WTC11 (cell line): Measurements from ENCODE around the gene PHC2. TPM values are rescaled to one million over a fixed set of nuclear protein-coding genes. Genes with fewer than 3 reads are reported as not detected.

Source experiments
- ATAC-seq: fragments of 200-7000 bp; cut with Tn5 transposase; 2 replicates; pipeline ENCODE4 v1.10.0; 2021; ENCODE audit warnings: mild to moderate bottlenecking, moderate library complexity
- Bru-seq: library from RNA; stranded (reverse); fragments of 400-500 nt; gene quantifications from one replicate; lab custom pipeline; 2021; lab: Mats Ljungman, UMichigan
- CTCF ChIA-PET: fragments of 300-600 bp; sonication (Branson Sonifier 250); formaldehyde crosslinking; loops from one replicate; lab custom pipeline; 2021; ENCODE audit warnings: antibody characterized with exemption; lab: Charles Lee
- POLR2A ChIA-PET: fragments of 350-600 bp; sonication (Branson Sonifier 250); formaldehyde crosslinking; loops from one replicate; lab custom pipeline; 2021; ENCODE audit warnings: antibody characterized with exemption; lab: Charles Lee
- DNase-seq: peaks from one replicate; pipeline ENCODE4 v3.0.0; 2021; ENCODE audit warnings: low spot score
- H3K27ac Mint-ChIP-seq: 2 replicates; pipeline ENCODE4 v1.8.0; 2021; ENCODE audit warnings: mixed read lengths
- H3K27me3 Mint-ChIP-seq: 2 replicates; pipeline ENCODE4 v1.8.0; 2021; ENCODE audit warnings: low read depth, mild to moderate bottlenecking, moderate library complexity, mixed read lengths
- H3K36me3 Mint-ChIP-seq: 2 replicates; pipeline ENCODE4 v1.8.0; 2021; ENCODE audit warnings: mixed read lengths
- H3K4me1 Mint-ChIP-seq: 2 replicates; pipeline ENCODE4 v1.8.0; 2022; ENCODE audit warnings: mixed read lengths
- H3K4me3 Mint-ChIP-seq: 2 replicates; pipeline ENCODE4 v1.8.0; 2021; ENCODE audit warnings: mild to moderate bottlenecking, moderate library complexity, mixed read lengths
- H3K9me3 Mint-ChIP-seq: 2 replicates; pipeline ENCODE4 v1.8.0; 2021; ENCODE audit warnings: mixed read lengths
- ATF3 ChIP-seq: sonication (generic); formaldehyde crosslinking; conservative IDR thresholded peaks from 2 replicates; pipeline ENCODE4 v1.8.1; 2022; ENCODE audit warnings: mild to moderate bottlenecking, missing genetic modification reagents
- CREM ChIP-seq: sonication (generic); formaldehyde crosslinking; IDR thresholded peaks from 2 replicates; pipeline ENCODE4 v1.8.1; 2022; ENCODE audit warnings: mild to moderate bottlenecking, missing genetic modification reagents, moderate library complexity
- ETV6 ChIP-seq: sonication (generic); formaldehyde crosslinking; IDR thresholded peaks from 2 replicates; pipeline ENCODE4 v1.8.1; 2022; ENCODE audit warnings: mild to moderate bottlenecking, missing genetic modification reagents
- GTF2I ChIP-seq: fragments of 250-450 bp; sonication (Bioruptor Pico); conservative IDR thresholded peaks from 2 replicates; pipeline ENCODE4 v1.4.0; 2021; ENCODE audit warnings: mild to moderate bottlenecking
- HMGA2 ChIP-seq: fragments of 250-450 bp; sonication (Bioruptor Pico); IDR thresholded peaks from 2 replicates; pipeline ENCODE4 v1.4.0; 2021; ENCODE audit warnings: mild to moderate bottlenecking, moderate library complexity
- HMGXB4 ChIP-seq: sonication (generic); formaldehyde crosslinking; IDR thresholded peaks from 2 replicates; pipeline ENCODE4 v1.8.1; 2023; ENCODE audit warnings: mild to moderate bottlenecking, moderate library complexity, missing genetic modification reagents
- IRF2 ChIP-seq: sonication (generic); formaldehyde crosslinking; IDR thresholded peaks from 2 replicates; pipeline ENCODE4 v1.8.0; 2022; ENCODE audit warnings: low read depth, missing genetic modification reagents, borderline replicate concordance
- JAZF1 ChIP-seq: fragments of 250-450 bp; sonication (Bioruptor Pico); IDR thresholded peaks from 2 replicates; pipeline ENCODE4 v1.9.0; 2021; ENCODE audit warnings: moderate library complexity, mild to moderate bottlenecking, inconsistent platforms
- MAX ChIP-seq: sonication (generic); formaldehyde crosslinking; IDR thresholded peaks from 2 replicates; pipeline ENCODE4 v1.8.0; 2022; ENCODE audit warnings: mild to moderate bottlenecking, missing genetic modification reagents
- MXD4 ChIP-seq: fragments of 250-450 bp; sonication (Bioruptor Pico); IDR thresholded peaks from 2 replicates; pipeline ENCODE4 v1.8.0; 2021; ENCODE audit warnings: mild to moderate bottlenecking, moderate library complexity, borderline replicate concordance
- NFE2L1 ChIP-seq: sonication (generic); formaldehyde crosslinking; IDR thresholded peaks from 2 replicates; pipeline ENCODE4 v1.8.1; 2023; ENCODE audit warnings: missing genetic modification reagents
- NFYB ChIP-seq: sonication (generic); formaldehyde crosslinking; conservative IDR thresholded peaks from 2 replicates; pipeline ENCODE4 v1.8.0; 2022; ENCODE audit warnings: low read depth, missing genetic modification reagents
- SP1 ChIP-seq: sonication (generic); formaldehyde crosslinking; conservative IDR thresholded peaks from 2 replicates; pipeline ENCODE4 v1.8.1; 2022; ENCODE audit warnings: missing genetic modification reagents
- TEAD1 ChIP-seq: sonication (generic); formaldehyde crosslinking; IDR thresholded peaks from 2 replicates; pipeline ENCODE4 v1.8.0; 2022; ENCODE audit warnings: mild to moderate bottlenecking, missing genetic modification reagents
- USF2 ChIP-seq: sonication (generic); formaldehyde crosslinking; IDR thresholded peaks from 2 replicates; pipeline ENCODE4 v1.8.1; 2023; ENCODE audit warnings: mild to moderate bottlenecking, missing genetic modification reagents, moderate library complexity
- ZNF232 ChIP-seq: sonication (generic); formaldehyde crosslinking; IDR thresholded peaks from 2 replicates; pipeline ENCODE4 v1.8.0; 2022; ENCODE audit warnings: mild to moderate bottlenecking, missing genetic modification reagents
- long read RNA-seq, 3 experiments: library from RNA in 1 of 3; library from capped mRNA in 1 of 3; library from polyadenylated mRNA in 1 of 3; unstranded in 2 of 3; stranded (forward) in 1 of 3; transcript quantifications; one replicate each; pipeline ENCODE4 v2.0.0, GENCODE V29; 2021
- total RNA-seq: library from RNA; stranded (reverse); gene quantifications from 3 replicates; pipeline ENCODE4 v1.2.3, GENCODE V29; 2021
- TF ChIP-seq, protein P1 (sequence below): sonication (generic); formaldehyde crosslinking; IDR thresholded peaks from 2 replicates; pipeline ENCODE4 v1.8.1; 2022; ENCODE audit warnings: mild to moderate bottlenecking, moderate library complexity, missing genetic modification reagents
- TF ChIP-seq, protein P2 (sequence below): sonication (generic); formaldehyde crosslinking; IDR thresholded peaks from 2 replicates; pipeline ENCODE4 v1.8.0; 2022; ENCODE audit warnings: mild to moderate bottlenecking, missing genetic modification reagents
- TF ChIP-seq, protein P3 (sequence below): fragments of 250-450 bp; sonication (Bioruptor Pico); conservative IDR thresholded peaks from 2 replicates; pipeline ENCODE4 v1.9.0; 2021; ENCODE audit warnings: mild to moderate bottlenecking

PHC2 gene, protein sequence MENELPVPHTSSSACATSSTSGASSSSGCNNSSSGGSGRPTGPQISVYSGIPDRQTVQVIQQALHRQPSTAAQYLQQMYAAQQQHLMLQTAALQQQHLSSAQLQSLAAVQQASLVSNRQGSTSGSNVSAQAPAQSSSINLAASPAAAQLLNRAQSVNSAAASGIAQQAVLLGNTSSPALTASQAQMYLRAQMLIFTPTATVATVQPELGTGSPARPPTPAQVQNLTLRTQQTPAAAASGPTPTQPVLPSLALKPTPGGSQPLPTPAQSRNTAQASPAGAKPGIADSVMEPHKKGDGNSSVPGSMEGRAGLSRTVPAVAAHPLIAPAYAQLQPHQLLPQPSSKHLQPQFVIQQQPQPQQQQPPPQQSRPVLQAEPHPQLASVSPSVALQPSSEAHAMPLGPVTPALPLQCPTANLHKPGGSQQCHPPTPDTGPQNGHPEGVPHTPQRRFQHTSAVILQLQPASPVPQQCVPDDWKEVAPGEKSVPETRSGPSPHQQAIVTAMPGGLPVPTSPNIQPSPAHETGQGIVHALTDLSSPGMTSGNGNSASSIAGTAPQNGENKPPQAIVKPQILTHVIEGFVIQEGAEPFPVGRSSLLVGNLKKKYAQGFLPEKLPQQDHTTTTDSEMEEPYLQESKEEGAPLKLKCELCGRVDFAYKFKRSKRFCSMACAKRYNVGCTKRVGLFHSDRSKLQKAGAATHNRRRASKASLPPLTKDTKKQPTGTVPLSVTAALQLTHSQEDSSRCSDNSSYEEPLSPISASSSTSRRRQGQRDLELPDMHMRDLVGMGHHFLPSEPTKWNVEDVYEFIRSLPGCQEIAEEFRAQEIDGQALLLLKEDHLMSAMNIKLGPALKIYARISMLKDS
- total RNA-seq = 7.0 to 7.6 TPM (median 7.4 TPM) in 3 replicates
- percentile 45 among the genes with signal in this experiment for Bru-seq, nascent RNA
- long read RNA-seq, experiment 1, transcript PHC2-202 (7 exons, 2,550 nt) = major isoform, 18 of 37 reads
- long read RNA-seq, experiment 1, partial matches to known transcripts = 4 of 37 reads
- long read RNA-seq, experiment 1, other reads (novel, unspliced or antisense) = 14 of 37 reads
- long read RNA-seq, experiment 2, partial matches to known transcripts = 2 of 5 reads
- long read RNA-seq, experiment 2, other reads (novel, unspliced or antisense) = 3 of 5 reads
- long read RNA-seq, experiment 3 = 0 reads

- Mint-ChIP-seq H3K9me3 (no peaks in the 10 kb centered on the region), H3K4me1 (peaks cover 14% of the 10 kb centered on the region), H3K27me3 (peaks cover 29% of the 10 kb centered on the region), H3K27ac (no peak within 1 kb of the TSS), H3K36me3 (no peaks in the 10 kb centered on the region), H3K4me3 (peak within 1 kb of the TSS; percentile 55)
- POLR2A ChIA-PET = no interaction called here
- ATAC-seq (peak; percentile 98), DNase-seq (peak; percentile 99)
- TF ChIP-seq GTF2I = no peak
- TF ChIP-seq, protein P1, sequence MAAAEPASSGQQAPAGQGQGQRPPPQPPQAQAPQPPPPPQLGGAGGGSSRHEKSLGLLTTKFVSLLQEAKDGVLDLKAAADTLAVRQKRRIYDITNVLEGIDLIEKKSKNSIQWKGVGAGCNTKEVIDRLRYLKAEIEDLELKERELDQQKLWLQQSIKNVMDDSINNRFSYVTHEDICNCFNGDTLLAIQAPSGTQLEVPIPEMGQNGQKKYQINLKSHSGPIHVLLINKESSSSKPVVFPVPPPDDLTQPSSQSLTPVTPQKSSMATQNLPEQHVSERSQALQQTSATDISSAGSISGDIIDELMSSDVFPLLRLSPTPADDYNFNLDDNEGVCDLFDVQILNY = peak; percentile 43; the same call in 1 of the 2 replicates
- TF ChIP-seq HMGXB4 (CRISPR knock-in tag) = peak; percentile 47; the same call in 1 of the 2 replicates
- TF ChIP-seq USF2 (CRISPR knock-in tag) = peak; percentile 97
- TF ChIP-seq NFYB = peak; percentile 55
- peak; percentile 41 for TF ChIP-seq TEAD1 (CRISPR knock-in tag)
- TF ChIP-seq, protein P2, sequence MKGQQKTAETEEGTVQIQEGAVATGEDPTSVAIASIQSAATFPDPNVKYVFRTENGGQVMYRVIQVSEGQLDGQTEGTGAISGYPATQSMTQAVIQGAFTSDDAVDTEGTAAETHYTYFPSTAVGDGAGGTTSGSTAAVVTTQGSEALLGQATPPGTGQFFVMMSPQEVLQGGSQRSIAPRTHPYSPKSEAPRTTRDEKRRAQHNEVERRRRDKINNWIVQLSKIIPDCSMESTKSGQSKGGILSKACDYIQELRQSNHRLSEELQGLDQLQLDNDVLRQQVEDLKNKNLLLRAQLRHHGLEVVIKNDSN (CRISPR knock-in tag) = peak; percentile 96
- TF ChIP-seq MAX (CRISPR knock-in tag) = peak; percentile 42; the same call in 1 of the 2 replicates
- TF ChIP-seq ZNF232 (CRISPR knock-in tag) = peak; percentile 47; the same call in 1 of the 2 replicates
- TF ChIP-seq SP1 (CRISPR knock-in tag) = peak; percentile 72
- no peak for TF ChIP-seq JAZF1
- TF ChIP-seq ATF3 = no peak
- CTCF ChIA-PET = interaction anchor here (0.6 to 1.7 kb wide), 4 partner anchors 24 to 135 kb away, joined by 3 to 5 read pairs (median 3); no protein-coding TSS in a partner anchor
These were observed at the start of gene PHC2 for GRCh38 chr1:33430692-33431593. Gene PHC2, minus strand, starts transcription at chr1:33431095. Its CDS starts 55,556 bp downstream, at chr1:33375539.

GRCh38 chr1:33477451-33477850, 46.6 kb upstream of the PHC2 start:
- CTCF ChIA-PET = interaction anchor here (1.1 to 1.2 kb wide), 2 partner anchors 23 to 47 kb away, joined by 3 to 5 read pairs; no protein-coding TSS in a partner anchor
- TF ChIP-seq IRF2 (CRISPR knock-in tag) (no peak), USF2 (CRISPR knock-in tag) (no peak), NFE2L1 (CRISPR knock-in tag) (no peak), HMGA2 (CRISPR knock-in tag) (no peak), MAX (CRISPR knock-in tag) (no peak), ETV6 (CRISPR knock-in tag) (no peak), MXD4 (no peak), CREM (CRISPR knock-in tag) (no peak)
- TF ChIP-seq, protein P1 = no peak
- TF ChIP-seq, protein P3, sequence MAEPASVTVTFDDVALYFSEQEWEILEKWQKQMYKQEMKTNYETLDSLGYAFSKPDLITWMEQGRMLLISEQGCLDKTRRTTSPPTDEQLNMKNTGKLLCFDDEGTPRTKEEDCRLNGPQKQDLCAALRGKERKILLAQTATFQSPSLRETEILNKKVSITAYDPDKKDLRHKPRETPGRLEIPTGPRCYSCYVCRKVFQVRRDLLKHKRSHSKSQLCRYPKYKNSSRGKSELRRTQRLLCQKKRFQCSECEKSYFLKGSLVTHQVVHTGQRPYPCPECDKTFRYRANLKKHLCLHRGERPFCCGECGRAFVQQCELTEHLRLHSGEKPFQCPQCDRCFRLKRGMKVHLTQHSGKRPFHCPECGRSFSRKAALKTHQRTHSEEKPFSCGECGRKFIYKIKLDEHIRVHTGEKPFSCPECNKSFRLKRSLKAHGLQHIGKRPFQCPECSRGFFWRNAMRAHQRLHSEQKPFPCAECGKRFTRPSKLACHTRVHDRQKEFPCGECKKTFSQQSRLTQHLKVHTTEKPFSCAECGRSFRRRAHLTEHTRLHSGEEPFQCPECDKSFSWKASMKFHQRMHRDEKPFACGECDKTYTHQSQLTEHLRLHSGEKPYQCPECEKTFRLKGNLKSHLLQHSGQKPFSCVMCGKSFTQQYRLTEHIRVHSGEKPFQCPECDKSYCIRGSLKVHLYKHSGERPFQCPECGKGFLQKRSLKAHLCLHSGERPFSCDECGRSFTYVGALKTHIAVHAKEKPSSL = no peak

More at GRCh38 chr1:33477451-33477850, 46.6 kb upstream of the PHC2 start:
- no peak overlapping the region for H3K27ac Mint-ChIP-seq
- peaks cover 9% of the 10 kb centered on the region for H3K4me1 Mint-ChIP-seq
- no peaks in the 10 kb centered on the region for H3K36me3 Mint-ChIP-seq
- H3K27me3 Mint-ChIP-seq = no peaks in the 10 kb centered on the region; the same call in 1 of the 2 replicates
- H3K4me3 Mint-ChIP-seq = no peak overlapping the region
- no peaks in the 10 kb centered on the region for H3K9me3 Mint-ChIP-seq
- no peak for DNase-seq
- POLR2A ChIA-PET = no interaction called here
- ATAC-seq = no peak
